MM.1S (cell line): ENCODE data around the gene ATP4A.

Experiments
- DNase-seq: peaks from one replicate; pipeline ENCODE4 v3.0.0-alpha.2; 2015
- H2AFZ ChIP-seq: fragments of 300-600 bp; sonication (generic); 2 replicates; pipeline ENCODE4 v1.6.0; 2016; ENCODE audit warnings: antibody characterized with exemption, low read length
- H3F3A ChIP-seq: fragments of 300-600 bp; sonication (generic); 2 replicates; pipeline ENCODE4 v1.6.1; 2016; ENCODE audit warnings: mild to moderate bottlenecking, antibody characterized with exemption, low read length, moderate library complexity, mixed read lengths; ENCODE audit not compliant: insufficient read depth
- H3K27ac ChIP-seq: fragments of 300-600 bp; sonication (generic); 2 replicates; pipeline ENCODE4 v1.5.1; 2016; ENCODE audit warnings: mild to moderate bottlenecking, low read length
- H3K27me3 ChIP-seq: fragments of 300-600 bp; sonication (generic); replicated peaks from 2 replicates; pipeline ENCODE4 v1.6.0; 2016; ENCODE audit warnings: low read length; ENCODE audit not compliant: insufficient read depth
- H3K36me3 ChIP-seq: fragments of 300-600 bp; sonication (generic); replicated peaks from 2 replicates; pipeline ENCODE4 v1.6.1; 2016; ENCODE audit warnings: mild to moderate bottlenecking, low read length, mixed read lengths; ENCODE audit not compliant: insufficient read depth
- H3K4me1 ChIP-seq: fragments of 300-600 bp; sonication (generic); 2 replicates; pipeline ENCODE4 v1.6.1; 2016; ENCODE audit warnings: low read length, mixed read lengths
- H3K4me2 ChIP-seq: fragments of 300-600 bp; sonication (generic); 2 replicates; pipeline ENCODE4 v1.6.0; 2016; ENCODE audit warnings: low read depth, low read length
- H3K4me3 ChIP-seq: fragments of 300-600 bp; sonication (generic); 2 replicates; pipeline ENCODE4 v1.5.1; 2016; ENCODE audit warnings: low read length, mixed read lengths
- H3K79me2 ChIP-seq: fragments of 300-600 bp; sonication (generic); 2 replicates; pipeline ENCODE4 v1.6.1; 2016; ENCODE audit warnings: mixed run types, low read length, mixed read lengths
- H3K9ac ChIP-seq: fragments of 300-600 bp; sonication (generic); 2 replicates; pipeline ENCODE4 v1.6.1; 2016; ENCODE audit warnings: low read length, mixed read lengths
- H3K9me2 ChIP-seq: fragments of 300-600 bp; sonication (generic); replicated peaks from 2 replicates; pipeline ENCODE4 v1.6.1; 2016; ENCODE audit warnings: mild to moderate bottlenecking, low read length, mixed read lengths; ENCODE audit not compliant: insufficient read depth
- H3K9me3 ChIP-seq: fragments of 300-600 bp; sonication (generic); replicated peaks from 2 replicates; pipeline ENCODE4 v1.6.1; 2016; ENCODE audit warnings: mild to moderate bottlenecking, low read length, mixed read lengths; ENCODE audit not compliant: insufficient read depth
- H4K20me1 ChIP-seq: fragments of 300-600 bp; sonication (generic); 2 replicates; pipeline ENCODE4 v1.6.1; 2016; ENCODE audit warnings: mild to moderate bottlenecking, low read length, moderate library complexity, mixed read lengths; ENCODE audit not compliant: insufficient read depth
- EZH2 ChIP-seq: fragments of 300-600 bp; sonication (generic); optimal IDR thresholded peaks from 2 replicates; pipeline ENCODE3; 2017; ENCODE audit warnings: low read depth, mild to moderate bottlenecking, antibody characterized with exemption, low read length, mixed read lengths
- EZH2phosphoT487 ChIP-seq: fragments of 300-600 bp; sonication (generic); IDR thresholded peaks from 2 replicates; pipeline ENCODE4 v1.6.1; 2018; ENCODE audit warnings: antibody characterized with exemption, low read length
- TF ChIP-seq, protein P1 (sequence below): fragments of 300-600 bp; sonication (generic); IDR thresholded peaks from 2 replicates; pipeline ENCODE4 v1.5.1; 2016; ENCODE audit warnings: antibody characterized with exemption, low read length, mixed read lengths

ATP4A gene

GRCh38 chr19:35577918-35578317, 14.5 kb upstream of the ATP4A start:
- TF ChIP-seq EZH2 (no peak), EZH2phosphoT487 (no peak)
- TF ChIP-seq, protein P1, sequence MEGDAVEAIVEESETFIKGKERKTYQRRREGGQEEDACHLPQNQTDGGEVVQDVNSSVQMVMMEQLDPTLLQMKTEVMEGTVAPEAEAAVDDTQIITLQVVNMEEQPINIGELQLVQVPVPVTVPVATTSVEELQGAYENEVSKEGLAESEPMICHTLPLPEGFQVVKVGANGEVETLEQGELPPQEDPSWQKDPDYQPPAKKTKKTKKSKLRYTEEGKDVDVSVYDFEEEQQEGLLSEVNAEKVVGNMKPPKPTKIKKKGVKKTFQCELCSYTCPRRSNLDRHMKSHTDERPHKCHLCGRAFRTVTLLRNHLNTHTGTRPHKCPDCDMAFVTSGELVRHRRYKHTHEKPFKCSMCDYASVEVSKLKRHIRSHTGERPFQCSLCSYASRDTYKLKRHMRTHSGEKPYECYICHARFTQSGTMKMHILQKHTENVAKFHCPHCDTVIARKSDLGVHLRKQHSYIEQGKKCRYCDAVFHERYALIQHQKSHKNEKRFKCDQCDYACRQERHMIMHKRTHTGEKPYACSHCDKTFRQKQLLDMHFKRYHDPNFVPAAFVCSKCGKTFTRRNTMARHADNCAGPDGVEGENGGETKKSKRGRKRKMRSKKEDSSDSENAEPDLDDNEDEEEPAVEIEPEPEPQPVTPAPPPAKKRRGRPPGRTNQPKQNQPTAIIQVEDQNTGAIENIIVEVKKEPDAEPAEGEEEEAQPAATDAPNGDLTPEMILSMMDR: no peak
- Histone ChIP-seq H3F3A (no peaks in the 10 kb centered on the region), H3K9me3 (no peaks in the 10 kb centered on the region), H3K9ac (no peak overlapping the region), H3K4me3 (no peak overlapping the region), H3K27me3 (peaks cover 61% of the 10 kb centered on the region), H3K4me1 (peaks cover 9% of the 10 kb centered on the region), H3K79me2 (no peaks in the 10 kb centered on the region), H4K20me1 (no peaks in the 10 kb centered on the region), H2AFZ (no peak overlapping the region), H3K27ac (no peak overlapping the region), H3K36me3 (no peaks in the 10 kb centered on the region), H3K4me2 (no peak overlapping the region), H3K9me2 (no peaks in the 10 kb centered on the region)
- DNase-seq: no peak

DNA sequence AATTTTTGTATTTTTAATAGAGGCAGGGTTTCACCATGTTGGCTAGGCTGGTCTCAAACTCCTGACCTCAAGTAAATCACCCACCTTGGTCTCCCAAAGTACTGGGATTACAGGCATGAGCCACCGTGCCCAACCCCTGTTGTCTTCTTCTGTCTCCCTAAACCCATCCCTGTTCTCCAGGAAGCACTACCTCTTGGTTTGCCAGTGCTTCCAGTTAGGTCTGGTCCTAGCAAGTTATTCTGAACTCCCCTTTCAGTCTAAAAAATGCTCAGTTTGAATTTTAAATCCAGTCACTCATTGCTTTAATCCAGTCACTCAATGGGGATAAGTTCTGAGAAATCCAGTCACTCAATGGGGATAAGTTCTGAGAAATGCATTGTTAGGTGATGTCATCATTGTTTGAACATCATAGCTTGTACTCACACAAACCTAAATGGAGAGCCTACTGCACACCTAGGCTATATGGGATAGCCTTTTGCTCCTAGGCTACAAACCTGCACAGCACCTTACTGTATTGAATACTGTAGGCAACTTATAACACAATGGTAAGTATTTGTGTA, 8.0 kb upstream of the ATP4A start:
- Histone ChIP-seq H3K4me2 (no peak overlapping the region), H3K27me3 (peaks cover 78% of the 10 kb centered on the region)

GRCh38 chr19:35569281-35569781, 5.9 kb upstream of the ATP4A start:
- TF ChIP-seq, protein P1: no peak
- TF ChIP-seq EZH2: no peak
- no peak for TF ChIP-seq EZH2phosphoT487
- no peaks in the 10 kb centered on the region for H3K36me3 ChIP-seq
- H3K9me2 ChIP-seq: no peaks in the 10 kb centered on the region
- no peak overlapping the region for H3K27ac ChIP-seq
- no peak for DNase-seq
- no peaks in the 10 kb centered on the region for H3K79me2 ChIP-seq
- H3K4me3 ChIP-seq: no peak overlapping the region
- no peaks in the 10 kb centered on the region for H3K4me1 ChIP-seq
- no peak overlapping the region for H2AFZ ChIP-seq
- no peak overlapping the region for H3K4me2 ChIP-seq
- H3K9me3 ChIP-seq: no peaks in the 10 kb centered on the region
- peaks cover 79% of the 10 kb centered on the region for H3K27me3 ChIP-seq
- H3F3A ChIP-seq: no peaks in the 10 kb centered on the region
- H4K20me1 ChIP-seq: no peaks in the 10 kb centered on the region
- no peak overlapping the region for H3K9ac ChIP-seq

More for the DNA sequence above, 8.0 kb upstream of the ATP4A start:
- TF ChIP-seq EZH2phosphoT487 (no peak), EZH2 (no peak)
- TF ChIP-seq, protein P1: no peak
- no peaks in the 10 kb centered on the region for H3K36me3 ChIP-seq
- no peak overlapping the region for H2AFZ ChIP-seq
- no peaks in the 10 kb centered on the region for H3K4me1 ChIP-seq
- H3K27ac ChIP-seq: no peak overlapping the region
- H3K9me2 ChIP-seq: no peaks in the 10 kb centered on the region
- no peaks in the 10 kb centered on the region for H3K79me2 ChIP-seq
- H3K4me3 ChIP-seq: no peak overlapping the region
- H3K9me3 ChIP-seq: no peaks in the 10 kb centered on the region
- DNase-seq: no peak
- no peaks in the 10 kb centered on the region for H4K20me1 ChIP-seq
- no peaks in the 10 kb centered on the region for H3F3A ChIP-seq
- no peak overlapping the region for H3K9ac ChIP-seq
